T-helper 17 cell (primary cell): ENCODE results near the gene ZNF177. TPM values are rescaled to one million over a fixed set of nuclear protein-coding genes. Genes with fewer than 3 reads are reported as not detected.

Experiments
- ATAC-seq: fragments of 150-1000 bp; cut with Tn5 transposase; 2 replicates; pipeline ENCODE4 v1.10.0; 2021; ENCODE audit warnings: mild to moderate bottlenecking, moderate library complexity
- DNase-seq, 3 donors: peaks; one replicate each; pipeline versions ENCODE4 v3.0.0 to v3.0.0-alpha.2; 2020 to 2021
- H3K9me3 ChIP-seq: one replicate; pipeline ENCODE4 v1.7.0; 2013; ENCODE audit warnings: low read length, mild to moderate bottlenecking; ENCODE audit not compliant: control insufficient read depth, poor library complexity, severe bottlenecking
- H3K27ac Mint-ChIP-seq: one replicate; pipeline ENCODE4 v1.8.0; 2022; ENCODE audit warnings: mild to moderate bottlenecking, moderate library complexity, mixed read lengths
- H3K27me3 Mint-ChIP-seq: one replicate; pipeline ENCODE4 v1.8.0; 2022; ENCODE audit warnings: mixed read lengths
- H3K36me3 Mint-ChIP-seq: one replicate; pipeline ENCODE4 v1.8.0; 2022; ENCODE audit warnings: low read depth, mixed read lengths
- H3K4me1 Mint-ChIP-seq: one replicate; pipeline ENCODE4 v1.8.0; 2022; ENCODE audit warnings: mild to moderate bottlenecking, mixed read lengths
- H3K4me3 Mint-ChIP-seq: one replicate; pipeline ENCODE4 v1.8.0; 2022; ENCODE audit warnings: mild to moderate bottlenecking, moderate library complexity, mixed read lengths
- total RNA-seq, 4 donors: library from RNA in 2 of 4; stranded (reverse) in 2 of 4; gene quantifications; one replicate each; pipeline ENCODE4 v1.2.3 and lab custom pipeline; 2022 to 2026

ZNF177 gene
- total RNA-seq, 2 donors from 2014 or later = 0.31 to 1.1 TPM

- H3K36me3 Mint-ChIP-seq = no peaks in the 10 kb centered on the region
- DNase-seq (no peak), ATAC-seq (no peak)
- no peaks in the 10 kb centered on the region for H3K27me3 Mint-ChIP-seq
- H3K9me3 ChIP-seq = peaks cover 6% of the 10 kb centered on the region
- no peak overlapping the region for H3K27ac Mint-ChIP-seq
- no peak overlapping the region for H3K4me3 Mint-ChIP-seq
- H3K4me1 Mint-ChIP-seq = no peaks in the 10 kb centered on the region
Measured at GRCh38 chr19:9353011-9353410, 9.8 kb upstream of the ZNF177 start.

- no peak overlapping the region for H3K27ac Mint-ChIP-seq
- H3K36me3 Mint-ChIP-seq = no peaks in the 10 kb centered on the region
- peak overlapping the region; percentile 31 for H3K4me3 Mint-ChIP-seq
- peaks cover 9% of the 10 kb centered on the region for H3K9me3 ChIP-seq
- no peak for DNase-seq
- no peak for ATAC-seq
- H3K27me3 Mint-ChIP-seq = no peaks in the 10 kb centered on the region
- H3K4me1 Mint-ChIP-seq = no peaks in the 10 kb centered on the region
Measured at GRCh38 chr19:9354651-9355050, 8.2 kb upstream of the ZNF177 start.

- H3K27ac Mint-ChIP-seq = no peak overlapping the region
- H3K4me1 Mint-ChIP-seq = no peaks in the 10 kb centered on the region
- H3K9me3 ChIP-seq = peaks cover 14% of the 10 kb centered on the region
- ATAC-seq (no peak), DNase-seq (no peak)
- no peaks in the 10 kb centered on the region for H3K27me3 Mint-ChIP-seq
- no peak overlapping the region for H3K4me3 Mint-ChIP-seq
- peaks cover 3% of the 10 kb centered on the region for H3K36me3 Mint-ChIP-seq
Measured at GRCh38 chr19:9370738-9371619, 8.2 kb downstream of the ZNF177 start.

GRCh38 chr19:9381361-9381785, 18.6 kb downstream of the ZNF177 start:
- Mint-ChIP-seq H3K4me1 (no peaks in the 10 kb centered on the region), H3K27me3 (no peaks in the 10 kb centered on the region), H3K4me3 (no peak overlapping the region), H3K27ac (no peak overlapping the region), H3K36me3 (peaks cover 5% of the 10 kb centered on the region)
- no peak for ATAC-seq
- no peak for DNase-seq
- peaks cover 56% of the 10 kb centered on the region for H3K9me3 ChIP-seq

GRCh38 chr19:9406798-9407352, 44.1 kb downstream of the ZNF177 start:
- Mint-ChIP-seq H3K27ac (no peak overlapping the region), H3K4me1 (no peaks in the 10 kb centered on the region), H3K27me3 (no peaks in the 10 kb centered on the region), H3K36me3 (no peaks in the 10 kb centered on the region), H3K4me3 (peak overlapping the region; percentile 57)
- peak in 2 of 3 donors; percentile 8 to 14 for DNase-seq
- H3K9me3 ChIP-seq = peaks cover 30% of the 10 kb centered on the region
- peak; percentile 50 for ATAC-seq

- Mint-ChIP-seq H3K4me1 (no peaks in the 10 kb centered on the region), H3K4me3 (peak overlapping the region; percentile 4), H3K27ac (no peak overlapping the region), H3K36me3 (no peaks in the 10 kb centered on the region), H3K27me3 (no peaks in the 10 kb centered on the region)
- ATAC-seq (no peak), DNase-seq (no peak)
- peaks cover 39% of the 10 kb centered on the region for H3K9me3 ChIP-seq
Measured at GRCh38 chr19:9407827-9408226, 45.0 kb downstream of the ZNF177 start.

- Mint-ChIP-seq H3K4me1 (no peaks in the 10 kb centered on the region), H3K36me3 (peaks cover 9% of the 10 kb centered on the region), H3K27ac (no peak overlapping the region), H3K27me3 (no peaks in the 10 kb centered on the region), H3K4me3 (no peak overlapping the region)
- no peak for DNase-seq
- peaks cover 72% of the 10 kb centered on the region for H3K9me3 ChIP-seq
- no peak for ATAC-seq
Measured at GRCh38 chr19:9413240-9413954, 50.6 kb downstream of the ZNF177 start.

GRCh38 chr19:9427941-9428340, 65.1 kb downstream of the ZNF177 start:
- H3K27ac Mint-ChIP-seq = no peak overlapping the region
- H3K4me3 Mint-ChIP-seq = no peak overlapping the region
- H3K27me3 Mint-ChIP-seq = no peaks in the 10 kb centered on the region
- H3K36me3 Mint-ChIP-seq = peaks cover 19% of the 10 kb centered on the region
- peaks cover 6% of the 10 kb centered on the region for H3K4me1 Mint-ChIP-seq
- peaks cover 2% of the 10 kb centered on the region for H3K9me3 ChIP-seq
- DNase-seq (no peak), ATAC-seq (no peak)

- Mint-ChIP-seq H3K4me3 (no peak overlapping the region), H3K27me3 (no peaks in the 10 kb centered on the region), H3K36me3 (peaks cover 13% of the 10 kb centered on the region), H3K4me1 (peaks cover 21% of the 10 kb centered on the region), H3K27ac (no peak overlapping the region)
- ATAC-seq = no peak
- H3K9me3 ChIP-seq = no peaks in the 10 kb centered on the region
- DNase-seq = no peak
Measured at GRCh38 chr19:9430444-9430843, 67.6 kb downstream of the ZNF177 start.

GRCh38 chr19:9431475-9431874, 68.7 kb downstream of the ZNF177 start:
- Mint-ChIP-seq H3K36me3 (peaks cover 13% of the 10 kb centered on the region), H3K4me3 (no peak overlapping the region), H3K27me3 (no peaks in the 10 kb centered on the region), H3K27ac (no peak overlapping the region), H3K4me1 (peaks cover 29% of the 10 kb centered on the region)
- DNase-seq = peak; percentile 19 to 33 (median 22)
- H3K9me3 ChIP-seq = no peaks in the 10 kb centered on the region
- ATAC-seq = no peak

Other genes with a start within 250 kb of the ZNF177 start
- gene OR7G1, start 247.2 kb upstream of the ZNF177 start, total RNA-seq = not detected
- not detected for gene OR7G3, start 236.1 kb upstream of the ZNF177 start, total RNA-seq
- 10 to 100 TPM; 66.2 to 77.4 TPM for gene ZNF317, start 222.6 kb upstream of the ZNF177 start, total RNA-seq
- gene OR7D2, start 184.0 kb upstream of the ZNF177 start, total RNA-seq = not detected
- not detected for gene OR7D4, start 143.4 kb upstream of the ZNF177 start, total RNA-seq
- not detected for gene OR7E24, start 112.1 kb upstream of the ZNF177 start, total RNA-seq
- 10 to 100 TPM; 11.3 to 12.0 TPM for gene ZNF699, start 53.2 kb upstream of the ZNF177 start, total RNA-seq
- gene ZNF559, start 38.8 kb upstream of the ZNF177 start, total RNA-seq = 10 to 100 TPM in 1 of 2 donors, 1 to 10 TPM in 1; 5.3 to 16.6 TPM
- 10 to 100 TPM; 39.8 to 51.6 TPM for gene ZNF266, start 72.6 kb downstream of the ZNF177 start, total RNA-seq
- not detected for gene ZNF560, start 135.6 kb downstream of the ZNF177 start, total RNA-seq
- gene ZNF426, start 175.6 kb downstream of the ZNF177 start, total RNA-seq = 10 to 100 TPM in 1 of 2 donors, 1 to 10 TPM in 1; 9.6 to 10.2 TPM
- 10 to 100 TPM; 32.9 to 36.6 TPM for gene ZNF121, start 221.5 kb downstream of the ZNF177 start, total RNA-seq